Lung (tissue), 12 donors: Measurements from ENCODE around the gene SPRN. TPM values are rescaled to one million over a fixed set of nuclear protein-coding genes. Genes with fewer than 3 reads are reported as not detected.

Experiments
- ATAC-seq: fragments of 200-7000 bp; cut with Tn5 transposase; one replicate; pipeline ENCODE4 v1.9.1; 2020; ENCODE audit warnings: moderate number of reproducible peaks; ENCODE audit not compliant: insufficient read depth, low FRiP score
- DNase-seq, 3 donors: peaks; one replicate each; pipeline ENCODE4 v3.0.0-alpha.2; 2013 to 2017
- H3K27ac ChIP-seq, 2 donors: one replicate each; pipeline ENCODE4 v1.5.1; 2013; ENCODE audit warnings: mild to moderate bottlenecking in 2 of 2, moderate library complexity in 2 of 2, control low read depth in 1 of 2, inconsistent platforms in 1 of 2, low read depth in 1 of 2, low read length in 1 of 2
- H3K27me3 ChIP-seq, 3 donors: one replicate each; pipeline ENCODE4 v1.5.1; 2013; ENCODE audit warnings: low read length in 2 of 3; ENCODE audit not compliant: control insufficient read depth in 3 of 3, insufficient read depth in 3 of 3
- H3K36me3 ChIP-seq, 4 donors: one replicate each; pipeline ENCODE4 v1.5.1; 2013; ENCODE audit warnings: low read length in 4 of 4, mild to moderate bottlenecking in 1 of 4, moderate library complexity in 1 of 4; ENCODE audit not compliant: control insufficient read depth in 4 of 4, insufficient read depth in 4 of 4
- H3K4me1 ChIP-seq, 5 donors: one replicate each; pipeline ENCODE4 v1.5.1; 2013; ENCODE audit warnings: low read length in 5 of 5, mild to moderate bottlenecking in 2 of 5, moderate library complexity in 1 of 5; ENCODE audit not compliant: control insufficient read depth in 5 of 5, insufficient read depth in 5 of 5
- H3K4me3 ChIP-seq: one replicate; pipeline ENCODE4 v1.5.1; 2013; ENCODE audit warnings: mild to moderate bottlenecking, control low read depth, moderate library complexity
- H3K9ac ChIP-seq, 2 donors: one replicate each; pipeline ENCODE4 v1.5.1; 2013; ENCODE audit warnings: low read length in 2 of 2, control low read depth in 1 of 2; ENCODE audit not compliant: insufficient read depth in 1 of 2
- H3K9me3 ChIP-seq, 4 donors: one replicate each; pipeline ENCODE4 v1.5.1; 2013; ENCODE audit warnings: low read length in 3 of 4, mild to moderate bottlenecking in 1 of 4, moderate library complexity in 1 of 4; ENCODE audit not compliant: control insufficient read depth in 4 of 4, insufficient read depth in 3 of 4
- WGBS, 2 donors: extraction: QIAGEN DNeasy Blood & Tissue Kit; methylation state at CpG; one replicate each; pipeline ENCODE4 v1.1.7; 2013; 5-methylcytosine and 5-hydroxymethylcytosine counted together
- polyA plus RNA-seq, 2 donors: library from polyadenylated mRNA; stranded (reverse); fragments of 200-250 nt; gene quantifications; one replicate each; pipeline ENCODE4 v1.2.1, GENCODE V29; 2013
- total RNA-seq, 2 donors: library from RNA; depleted of rRNA in 1 of 2; stranded (reverse); fragments of >200 nt in 1 of 2; gene quantifications; one replicate each; pipeline ENCODE4 v1.2.1, GENCODE V29; 2014 to 2021
- TF ChIP-seq, protein P1 (sequence below): IDR thresholded peaks from 2 replicates; pipeline ENCODE4 v1.5.1; 2012; ENCODE audit warnings: mild to moderate bottlenecking; ENCODE audit errors: control extremely low read depth, extremely low read depth
- donor health status: control.
- donor health status: control.
- donor health status: Bipolar disorder and iron deficiency.
- donor health status: healthy.
- donor health status: DM: yes; HTN: yes; CAD: no.

The SPRN gene
- total and polyA plus RNA-seq, 4 donors, result 0.11 to 0.34 (median 0.16) TPM

DNA sequence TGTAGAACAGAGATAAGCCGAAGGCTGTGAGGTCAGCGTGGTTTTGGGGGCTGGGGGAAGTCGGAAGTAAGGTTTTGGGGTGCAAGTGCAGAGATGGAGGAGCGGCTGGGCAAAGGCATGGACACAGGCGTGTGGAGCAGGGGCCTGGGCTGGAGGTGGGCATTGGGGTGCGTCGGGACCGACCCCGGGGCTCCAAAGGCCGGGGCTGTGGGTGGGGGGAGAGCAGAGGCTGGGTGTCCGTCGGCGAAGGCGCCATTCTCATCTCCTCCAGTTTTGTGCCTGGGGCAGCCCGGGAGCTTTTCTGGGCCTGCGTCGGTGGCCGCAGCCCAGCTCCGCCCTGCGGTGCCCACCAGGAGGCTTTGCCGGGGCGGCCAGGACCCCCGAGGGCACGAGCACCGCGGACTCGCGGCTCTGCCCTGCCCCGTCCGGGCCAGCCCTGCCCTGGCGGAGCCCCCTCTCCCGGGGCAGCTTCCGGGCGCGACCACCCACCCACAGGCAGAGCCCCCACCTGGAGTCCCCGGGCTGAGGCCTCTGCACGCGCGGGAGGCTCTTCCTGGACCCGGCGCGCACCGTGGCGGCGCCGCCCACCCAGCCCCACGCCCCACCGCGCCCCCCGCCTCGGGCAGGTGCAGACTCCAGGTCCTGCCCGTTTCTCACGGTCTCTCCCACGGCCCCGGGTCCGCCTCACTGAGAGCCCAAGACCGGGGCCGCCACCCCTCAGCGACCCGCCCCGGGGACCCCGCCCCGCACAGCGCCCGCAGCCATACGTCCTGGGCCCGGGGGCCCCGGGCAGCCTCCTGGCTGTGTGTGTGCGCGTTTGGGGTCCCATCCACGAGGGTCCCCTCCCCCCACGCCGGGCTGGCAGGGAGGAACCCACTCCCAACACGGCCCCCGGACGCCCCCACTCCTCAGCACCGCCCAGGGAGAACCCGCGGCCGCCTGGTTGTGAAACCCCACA is 21.6 kb upstream of the SPRN start:
- ATAC-seq, result no peak
- TF ChIP-seq, protein P1, sequence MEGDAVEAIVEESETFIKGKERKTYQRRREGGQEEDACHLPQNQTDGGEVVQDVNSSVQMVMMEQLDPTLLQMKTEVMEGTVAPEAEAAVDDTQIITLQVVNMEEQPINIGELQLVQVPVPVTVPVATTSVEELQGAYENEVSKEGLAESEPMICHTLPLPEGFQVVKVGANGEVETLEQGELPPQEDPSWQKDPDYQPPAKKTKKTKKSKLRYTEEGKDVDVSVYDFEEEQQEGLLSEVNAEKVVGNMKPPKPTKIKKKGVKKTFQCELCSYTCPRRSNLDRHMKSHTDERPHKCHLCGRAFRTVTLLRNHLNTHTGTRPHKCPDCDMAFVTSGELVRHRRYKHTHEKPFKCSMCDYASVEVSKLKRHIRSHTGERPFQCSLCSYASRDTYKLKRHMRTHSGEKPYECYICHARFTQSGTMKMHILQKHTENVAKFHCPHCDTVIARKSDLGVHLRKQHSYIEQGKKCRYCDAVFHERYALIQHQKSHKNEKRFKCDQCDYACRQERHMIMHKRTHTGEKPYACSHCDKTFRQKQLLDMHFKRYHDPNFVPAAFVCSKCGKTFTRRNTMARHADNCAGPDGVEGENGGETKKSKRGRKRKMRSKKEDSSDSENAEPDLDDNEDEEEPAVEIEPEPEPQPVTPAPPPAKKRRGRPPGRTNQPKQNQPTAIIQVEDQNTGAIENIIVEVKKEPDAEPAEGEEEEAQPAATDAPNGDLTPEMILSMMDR, result no peak
- Histone ChIP-seq H3K27ac (no peak overlapping the region), H3K9me3 (peaks cover 4 to 25% (median 14%) of the 10 kb centered on the region in 4 donors), H3K4me3 (no peak overlapping the region), H3K27me3 (no peaks in the 10 kb centered on the region), H3K9ac (no peak overlapping the region), H3K4me1 (no peaks in the 10 kb centered on the region), H3K36me3 (no peaks in the 10 kb centered on the region)
- WGBS, 2 donors, result 49 to 63% methylated on average over 70 to 80 of the region's 80 CpGs
- DNase-seq, result no peak

DNA sequence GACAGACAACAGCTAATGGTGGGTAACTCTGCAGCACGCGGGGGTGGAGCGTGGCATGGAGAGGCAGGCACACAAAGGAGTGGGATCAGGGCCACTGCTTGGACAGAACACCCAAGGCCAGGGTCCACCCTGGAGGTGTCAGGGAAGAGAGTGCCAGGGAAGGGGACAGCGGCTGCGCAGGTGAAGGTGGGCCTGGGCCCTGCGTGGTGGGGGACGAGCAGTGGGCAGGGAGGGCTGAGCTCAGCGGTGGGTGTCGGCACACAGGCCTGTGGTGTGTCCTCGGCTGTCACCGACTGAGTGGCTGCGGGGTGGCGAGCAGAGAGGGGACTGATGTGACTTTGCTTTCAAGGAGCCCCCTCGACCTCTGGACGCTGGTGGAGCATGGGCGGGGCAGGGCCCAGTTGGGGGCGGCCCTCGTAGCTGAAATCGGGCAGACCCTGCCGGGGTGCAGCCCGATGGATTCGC is 20.9 kb upstream of the SPRN start:
- H3K27ac ChIP-seq, result no peak overlapping the region
- no peak for ATAC-seq
- H3K9ac ChIP-seq, result no peak overlapping the region
- no peak for DNase-seq
- H3K4me3 ChIP-seq, result no peak overlapping the region
- H3K36me3 ChIP-seq, result no peaks in the 10 kb centered on the region
- no peaks in the 10 kb centered on the region for H3K4me1 ChIP-seq
- no peaks in the 10 kb centered on the region for H3K27me3 ChIP-seq
- TF ChIP-seq, protein P1, result no peak
- H3K9me3 ChIP-seq, result peaks cover 4 to 25% (median 14%) of the 10 kb centered on the region in 4 donors
- WGBS, 2 donors, result 92 to 95% methylated on average over 22 of the region's 22 CpGs

DNA sequence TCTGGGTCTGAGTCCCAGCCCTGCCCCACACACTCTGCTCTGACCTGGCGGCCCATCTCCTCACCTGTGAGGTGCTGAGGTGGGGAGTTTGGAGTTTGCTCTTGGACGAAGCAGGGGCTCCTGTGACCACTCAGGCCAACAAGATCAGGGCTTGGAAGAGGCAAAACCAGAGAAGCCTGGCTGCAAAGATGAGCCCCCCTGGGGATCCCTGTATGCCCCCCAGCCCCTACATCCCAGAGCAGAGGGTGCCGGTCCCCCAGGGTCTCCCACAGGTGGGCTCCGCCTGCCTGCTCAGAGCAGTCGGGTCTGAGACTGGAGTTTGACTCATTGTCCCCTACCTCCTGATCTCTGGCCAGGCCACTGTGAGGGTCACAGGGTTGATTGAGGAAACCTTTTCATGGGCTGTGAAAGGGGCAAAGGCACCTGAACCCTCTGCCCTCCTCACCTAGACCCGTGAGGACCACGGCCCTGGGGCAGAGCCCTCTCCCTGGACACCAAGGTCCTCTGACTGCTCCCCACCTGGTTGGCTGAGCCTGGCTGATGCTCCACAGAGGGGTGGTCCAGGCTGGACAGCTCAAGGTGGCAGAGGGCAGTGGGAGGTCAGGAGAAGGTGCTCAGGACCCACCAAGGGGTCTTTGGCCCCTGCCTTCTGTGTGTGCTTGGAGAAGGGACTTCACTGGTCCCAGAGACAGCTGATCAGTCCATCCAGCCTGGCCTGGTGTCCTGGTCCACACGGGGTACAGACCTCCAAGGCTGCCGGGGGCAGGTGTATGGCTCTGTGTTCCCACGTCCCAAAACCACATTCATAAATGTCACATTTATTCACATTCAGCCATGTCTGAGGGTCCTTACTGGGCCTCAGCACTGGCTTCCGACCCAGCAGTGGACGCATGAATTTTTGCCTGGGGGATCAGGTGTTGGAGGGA is 20.2 kb upstream of the SPRN start:
- no peaks in the 10 kb centered on the region for H3K4me1 ChIP-seq
- H3K4me3 ChIP-seq, result no peak overlapping the region
- no peak overlapping the region for H3K9ac ChIP-seq
- no peaks in the 10 kb centered on the region for H3K36me3 ChIP-seq
- ATAC-seq, result no peak
- H3K27me3 ChIP-seq, result no peaks in the 10 kb centered on the region
- TF ChIP-seq, protein P1, result no peak
- 87 to 88% methylated on average over 12 of the region's 12 CpGs for WGBS, 2 donors
- no peak for DNase-seq
- H3K27ac ChIP-seq, result no peak overlapping the region
- H3K9me3 ChIP-seq, result peaks cover 4 to 25% (median 14%) of the 10 kb centered on the region in 4 donors
